Middle frontal gyrus (tissue), 1 donor: Measurements from ENCODE around the gene SPINK9.

Experiments
- DNase-seq: peaks from one replicate; pipeline ENCODE4 v3.0.0-alpha.2; 2015; ENCODE audit warnings: low spot score; ENCODE audit errors: extremely low spot score

Gene SPINK9

DNA sequence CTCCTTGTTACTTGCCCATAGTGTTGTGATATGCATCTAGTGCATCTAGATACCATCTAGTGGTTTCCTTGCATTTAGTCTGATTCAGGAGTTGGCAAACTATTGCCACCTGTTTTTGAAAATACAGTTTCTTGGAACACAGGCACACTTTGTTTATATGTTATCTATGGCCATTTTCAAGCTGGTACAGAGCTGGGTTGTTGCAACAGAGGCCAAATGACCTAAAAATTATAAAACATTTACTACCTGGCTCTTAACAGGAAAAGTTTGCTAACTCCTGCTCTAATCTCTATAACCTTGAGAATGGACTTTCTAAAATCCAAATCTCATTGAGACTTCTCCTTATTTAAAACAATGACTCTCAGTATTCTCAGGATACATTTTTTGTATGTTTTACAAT, 29.0 kb downstream of the SPINK9 start:
- DNase-seq, result no peak

DNA sequence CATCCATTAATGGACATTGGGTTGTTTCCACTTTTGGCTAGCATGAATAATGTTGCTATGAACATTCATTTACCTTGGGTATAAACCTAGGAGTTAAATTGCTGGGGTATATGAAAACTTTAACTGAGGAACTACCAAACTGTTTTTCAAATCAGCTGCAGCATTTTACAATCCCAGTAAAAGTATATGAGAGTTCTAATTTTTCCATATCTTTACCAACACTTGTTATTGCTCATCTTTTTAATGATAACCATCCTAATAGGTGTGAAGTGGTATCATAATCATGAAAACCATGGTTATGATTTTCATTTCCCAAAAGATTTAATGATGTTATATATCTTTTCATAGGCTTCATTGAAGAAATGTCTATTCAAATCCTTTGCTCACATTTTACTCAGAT, 32.9 kb downstream of the SPINK9 start:
- DNase-seq, result no peak

DNA sequence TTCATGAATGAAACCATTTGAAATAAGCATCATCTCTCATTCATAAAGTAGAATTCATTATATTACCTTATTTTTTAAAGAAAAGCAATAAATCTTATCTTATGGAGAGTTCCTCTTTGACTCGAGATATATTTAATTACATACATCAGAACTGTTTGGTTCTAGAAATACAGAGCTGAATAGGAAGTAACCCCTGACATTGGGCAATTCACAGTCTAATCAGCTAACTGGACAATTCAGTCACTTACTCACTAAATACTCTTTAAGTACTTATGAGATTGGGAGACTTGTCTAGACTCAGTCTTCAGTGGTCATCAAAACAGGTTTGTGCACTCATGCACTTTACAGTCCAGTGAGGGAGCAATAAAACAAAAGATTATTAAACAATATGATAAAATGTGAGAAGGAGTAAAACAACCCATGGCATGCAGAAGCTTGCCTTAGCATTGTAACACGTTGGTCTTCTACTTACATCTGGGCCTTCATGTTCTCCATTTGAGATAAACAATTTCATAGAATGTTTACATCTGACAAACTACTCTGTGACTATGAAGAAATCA, 36.9 kb downstream of the SPINK9 start:
- no peak for DNase-seq

DNA sequence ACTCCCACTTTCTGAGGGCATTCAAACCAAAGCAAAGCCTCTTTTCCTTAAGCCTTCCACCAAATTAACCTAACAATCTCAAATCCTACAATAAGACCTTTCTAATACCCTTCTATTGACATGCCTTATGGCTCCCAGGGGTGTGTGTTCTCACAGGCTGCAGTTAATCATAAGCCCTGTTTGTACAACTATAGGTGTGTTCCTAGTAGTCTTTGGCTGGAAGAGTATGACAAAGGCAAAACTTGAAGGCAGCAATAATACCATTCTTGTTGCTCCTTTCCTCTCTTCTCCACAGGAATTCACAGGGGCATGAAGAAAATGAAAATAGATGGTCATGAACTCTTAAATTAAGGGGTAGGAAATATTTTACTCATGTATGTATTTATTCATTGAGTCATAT, 37.5 kb downstream of the SPINK9 start:
- DNase-seq, result no peak

DNA sequence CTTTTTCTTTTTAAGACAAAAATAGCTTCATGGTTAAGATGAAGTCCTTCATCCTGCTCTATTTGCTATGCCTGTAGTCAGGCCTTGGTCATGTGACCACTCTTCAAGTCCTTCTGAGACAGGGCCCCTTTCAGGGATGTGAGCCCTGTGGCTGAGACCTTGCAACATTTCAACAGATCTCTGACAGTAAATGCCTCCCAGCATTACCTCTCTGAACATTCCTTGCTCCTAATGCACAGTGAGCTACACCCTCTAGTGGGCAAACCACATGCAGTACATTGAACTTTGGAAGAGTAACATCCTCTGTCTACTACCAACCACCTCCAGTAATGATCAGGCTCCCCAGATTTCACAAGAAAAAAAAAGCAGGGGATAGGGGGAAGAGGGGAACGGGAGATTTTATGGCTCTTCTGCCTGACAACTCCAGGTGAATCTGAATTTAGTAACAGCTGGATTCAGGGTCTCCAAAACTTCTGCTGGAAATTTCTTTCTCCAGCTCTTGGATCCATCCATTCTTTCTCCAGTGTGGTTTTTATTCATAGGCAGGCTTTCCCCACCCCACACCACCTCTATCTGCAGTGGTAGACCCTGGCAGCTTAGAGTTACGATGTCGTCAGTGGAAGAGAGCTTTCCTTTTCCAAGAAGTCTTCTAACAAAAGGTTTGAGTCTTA, 39.5 kb downstream of the SPINK9 start:
- DNase-seq, result no peak

DNA sequence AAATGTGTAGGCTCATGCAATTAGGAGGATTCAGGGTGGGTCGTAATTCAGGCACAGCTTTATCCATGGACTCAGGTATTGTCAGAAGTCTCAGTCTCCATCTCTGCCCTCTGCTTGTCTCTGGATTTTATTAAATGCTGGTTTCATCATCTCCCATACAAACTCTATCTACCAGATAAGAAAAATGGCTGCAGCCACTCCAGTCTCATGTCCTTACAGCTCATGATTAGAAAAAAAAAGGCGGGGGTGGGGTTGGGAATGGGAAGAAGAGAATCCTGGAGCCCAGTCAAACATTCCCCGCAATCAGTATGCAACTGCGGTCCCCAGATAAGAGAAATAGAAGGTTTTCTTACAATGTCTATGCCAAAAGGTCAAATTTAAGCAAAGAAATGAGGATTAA, 40.8 kb downstream of the SPINK9 start:
- DNase-seq, result no peak

DNA sequence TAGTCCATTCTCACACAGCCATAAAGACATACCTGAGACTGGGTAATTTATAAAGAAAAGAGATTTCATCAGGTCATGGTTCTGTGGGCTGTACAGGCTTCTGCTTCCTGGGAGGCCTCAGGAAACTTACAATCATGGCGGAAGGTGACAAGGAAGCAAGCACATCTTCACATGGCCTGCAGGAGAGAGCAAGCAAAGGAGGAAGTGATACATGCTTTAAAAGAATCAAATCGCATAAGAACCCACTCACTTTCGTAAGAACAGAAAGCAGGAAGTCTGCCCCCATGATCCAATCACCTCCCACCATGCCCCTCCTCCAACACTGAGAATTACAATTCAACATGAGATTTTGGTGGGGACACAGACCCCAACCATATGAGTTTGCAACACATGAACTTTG, 43.3 kb downstream of the SPINK9 start:
- DNase-seq, result no peak

DNA sequence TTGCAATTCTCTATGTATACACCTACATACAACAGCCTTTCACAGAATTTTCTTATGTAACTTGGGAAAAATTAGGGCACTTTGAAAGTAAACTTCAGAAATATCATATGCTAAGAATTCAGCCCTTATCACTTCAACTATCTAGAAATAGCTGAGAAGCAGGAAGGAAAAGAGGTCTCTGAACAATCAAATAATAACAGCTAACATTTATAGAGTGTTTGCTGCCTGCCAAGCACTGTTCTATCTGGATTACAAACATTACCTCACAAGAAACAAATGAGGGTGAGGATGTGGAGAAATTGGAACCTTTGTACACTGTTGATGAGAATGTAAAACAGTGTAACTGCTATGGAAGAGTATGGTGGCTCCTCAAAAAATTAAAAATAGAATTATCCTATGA, 44.0 kb downstream of the SPINK9 start:
- DNase-seq, result no peak

DNA sequence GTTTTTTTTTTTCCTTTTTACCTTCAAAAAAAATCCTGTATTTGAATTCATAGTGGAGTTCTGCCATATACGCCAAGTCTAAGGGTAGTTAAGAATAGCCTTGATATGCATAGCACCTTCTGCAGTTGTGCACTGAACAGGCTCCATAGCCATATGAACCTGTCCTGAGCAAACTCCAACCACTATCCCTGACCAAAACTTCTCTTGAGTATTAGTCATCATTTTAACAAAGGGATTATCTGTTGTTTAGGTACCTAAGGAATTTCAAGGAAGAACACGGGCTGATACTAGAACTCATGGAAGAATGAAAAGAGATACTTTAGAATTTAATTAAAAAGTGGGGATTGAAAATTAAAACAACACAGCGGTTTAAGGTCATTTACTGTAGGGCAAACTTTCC, 46.5 kb downstream of the SPINK9 start:
- DNase-seq, result no peak

DNA sequence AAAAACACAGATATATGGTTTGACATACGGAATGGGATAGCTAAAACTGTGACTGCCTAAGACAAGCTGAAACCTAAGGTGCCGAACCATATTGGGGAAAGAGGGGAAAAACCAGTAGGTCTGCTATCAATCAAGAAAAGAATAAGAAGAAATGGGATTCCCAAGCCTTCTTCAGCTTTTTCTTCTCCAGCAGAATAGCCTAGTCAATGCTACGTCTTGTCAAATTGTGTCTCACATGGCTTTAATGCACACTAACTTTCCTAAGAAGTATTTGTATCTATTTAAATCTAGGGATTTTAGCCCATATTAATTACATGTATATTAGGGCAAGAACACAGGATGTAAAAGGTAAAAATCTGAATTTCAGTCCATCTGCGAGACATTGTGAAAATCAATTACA, 47.6 kb downstream of the SPINK9 start:
- DNase-seq, result no peak

DNA sequence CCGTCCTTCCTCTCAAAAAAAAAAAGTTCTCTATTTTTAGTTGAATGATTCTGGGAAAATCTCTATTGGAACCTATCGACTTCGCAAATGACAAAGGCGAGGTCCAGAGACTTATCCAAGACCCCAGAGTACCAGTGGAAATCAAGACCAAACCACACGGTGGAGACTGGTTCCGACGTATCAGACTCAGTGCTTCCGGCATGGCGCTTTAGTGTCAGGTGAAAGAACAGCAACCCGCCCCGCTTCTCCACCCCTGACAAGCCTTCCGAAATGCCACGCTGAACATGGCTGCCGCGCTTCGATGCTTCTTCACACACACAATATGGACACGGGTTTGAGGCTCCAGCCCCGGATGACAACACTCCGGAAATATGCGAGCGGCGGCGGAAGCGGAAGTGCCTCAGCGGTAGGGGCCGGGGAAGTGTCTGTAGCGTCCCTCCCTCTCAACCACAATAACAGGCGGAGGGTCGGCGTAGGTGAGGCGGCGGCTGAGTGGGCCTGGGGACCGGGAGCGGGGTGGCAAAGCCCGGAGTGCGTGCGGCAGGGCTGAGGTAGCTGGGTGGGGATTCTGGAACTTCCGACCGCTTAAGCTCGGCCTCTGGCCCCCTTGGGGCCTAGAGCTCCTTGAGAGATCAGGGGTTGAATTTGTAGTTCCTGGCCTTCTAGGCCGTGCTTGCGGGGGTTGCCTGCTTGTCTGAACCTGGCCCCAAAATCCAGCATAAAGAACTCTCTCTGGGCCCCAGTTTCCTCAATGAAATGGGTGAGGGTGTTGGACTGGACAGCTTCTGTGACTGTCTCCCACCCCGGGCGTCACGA, 48.4 kb downstream of the SPINK9 start, which contains the start of gene FBXO38:
TSS of gene FBXO38 (plus strand) at position 395 of the 816 bp plus-strand sequence. CDS start 10,819 bp downstream, outside the sequence.
- peak; percentile 90 for DNase-seq

DNA sequence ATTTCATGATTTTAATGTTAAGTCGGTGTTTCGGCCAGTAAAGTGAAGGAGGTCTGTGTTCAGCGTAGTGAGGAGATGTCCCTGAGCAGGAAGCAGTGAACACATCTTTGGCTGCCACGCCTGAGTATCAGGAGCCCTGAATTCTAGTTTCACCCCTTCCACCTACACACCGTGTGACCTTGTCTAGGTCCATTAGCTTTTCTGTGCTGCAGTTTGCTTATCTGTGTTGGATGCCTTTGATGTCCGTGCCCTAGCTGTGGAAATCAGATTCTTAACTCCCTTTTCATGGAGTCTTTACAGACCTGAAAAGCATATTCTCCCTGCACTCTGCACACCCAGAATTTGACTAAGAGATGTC, 49.0 kb downstream of the SPINK9 start:
- DNase-seq, result no peak

DNA sequence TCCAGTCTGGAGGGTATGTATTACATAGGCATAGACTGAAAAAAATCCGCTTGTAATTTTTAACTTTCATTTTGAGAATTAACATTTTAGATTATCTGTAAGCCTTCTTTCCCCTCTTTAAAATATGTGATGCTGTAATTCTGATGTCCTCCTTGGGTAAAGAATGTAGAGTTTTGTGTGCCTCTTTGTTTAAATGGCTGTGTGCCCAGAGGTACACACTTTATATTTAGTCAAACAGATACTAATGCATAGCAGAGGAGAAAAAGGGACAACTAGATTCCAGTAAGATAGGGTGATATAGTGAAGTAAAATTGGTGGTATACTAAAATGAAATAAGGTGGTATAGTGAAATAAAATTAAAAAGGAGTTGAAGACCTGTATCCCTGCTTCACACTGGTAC, 49.7 kb downstream of the SPINK9 start:
- no peak for DNase-seq

DNA sequence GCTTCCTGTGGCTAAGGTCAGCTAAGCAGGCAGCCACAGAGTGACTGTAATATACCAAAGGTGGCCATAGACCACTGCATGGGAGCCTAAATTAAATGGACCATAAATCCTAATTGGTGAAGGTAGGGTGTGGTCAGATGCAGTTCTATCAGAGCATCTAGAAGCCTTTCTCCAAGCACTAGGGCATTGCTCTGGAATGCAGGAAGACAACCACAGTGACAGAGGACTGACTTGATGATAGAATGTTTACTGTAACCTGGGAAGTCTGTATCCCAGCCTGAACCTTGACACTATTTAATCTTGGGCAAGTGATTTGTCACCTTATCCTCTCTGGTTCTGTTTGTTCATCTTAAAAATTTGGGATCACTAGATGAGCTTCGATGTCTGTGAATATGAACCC, 50.7 kb downstream of the SPINK9 start:
- no peak for DNase-seq

DNA sequence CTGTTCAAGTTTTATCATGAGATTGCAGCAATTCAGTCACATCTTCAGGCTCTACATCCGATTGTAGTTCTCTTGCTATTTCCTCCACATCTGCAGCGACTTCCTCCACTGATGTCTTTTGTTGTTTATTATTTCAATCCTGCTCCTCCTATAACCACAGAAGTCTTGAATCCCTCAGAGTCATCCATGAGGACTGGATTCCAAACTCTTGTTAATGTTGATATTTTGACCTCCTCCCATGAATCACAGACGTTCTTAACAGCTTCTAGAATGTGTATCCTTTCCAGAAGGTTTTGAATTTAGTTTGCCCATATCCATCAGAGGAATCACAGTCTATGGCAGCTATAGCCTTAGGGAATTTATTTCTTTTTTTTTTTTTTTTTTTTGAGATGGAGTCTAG, 52.0 kb downstream of the SPINK9 start:
- DNase-seq, result no peak

DNA sequence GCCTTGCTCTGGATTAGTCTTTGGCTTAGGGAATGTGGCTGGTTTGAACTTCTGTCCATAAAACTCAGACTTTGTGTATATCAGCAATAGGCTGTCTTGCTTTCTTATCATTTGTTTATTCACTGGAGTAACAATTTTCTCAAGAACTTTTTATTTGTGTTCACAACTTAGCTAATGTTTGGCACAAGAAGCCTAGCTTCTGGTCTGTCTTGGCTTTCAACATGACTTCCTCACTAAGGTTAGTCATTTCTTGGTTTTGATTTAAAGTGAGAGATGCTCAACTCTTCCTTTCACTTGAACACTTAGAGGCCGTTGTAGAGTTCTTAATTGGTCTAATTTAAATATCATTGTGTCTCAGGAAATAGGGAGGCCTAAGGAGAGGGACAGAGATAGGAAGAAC, 53.3 kb downstream of the SPINK9 start:
- DNase-seq, result no peak
